SK-N-MC (cell line): ENCODE results near the gene ZNF490.

Experiments
- EZH2 ChIP-seq: fragments of 200-600 bp; sonication (generic); IDR thresholded peaks from one replicate; pipeline ENCODE4 v1.6.1; 2017; ENCODE audit warnings: antibody characterized with exemption
- POLR2AphosphoS5 ChIP-seq: IDR thresholded peaks from 2 replicates; pipeline ENCODE4 v1.6.1; 2012; ENCODE audit warnings: mild to moderate bottlenecking, low read depth, low read length, borderline replicate concordance

GRCh38 chr19:12652219-12652618 lies 41.6 kb upstream of the ZNF490 start:
- no peak for TF ChIP-seq EZH2
- TF ChIP-seq POLR2AphosphoS5 = no peak
